Measurements from ENCODE around the gene TRIM9. TPM values are rescaled to one million over a fixed set of nuclear protein-coding genes. Genes with fewer than 3 reads are reported as not detected.

TRIM9 gene
- total and polyA plus RNA-seq, 7 donors = 0.17 to 3.3 (median 1.1) TPM

DNA sequence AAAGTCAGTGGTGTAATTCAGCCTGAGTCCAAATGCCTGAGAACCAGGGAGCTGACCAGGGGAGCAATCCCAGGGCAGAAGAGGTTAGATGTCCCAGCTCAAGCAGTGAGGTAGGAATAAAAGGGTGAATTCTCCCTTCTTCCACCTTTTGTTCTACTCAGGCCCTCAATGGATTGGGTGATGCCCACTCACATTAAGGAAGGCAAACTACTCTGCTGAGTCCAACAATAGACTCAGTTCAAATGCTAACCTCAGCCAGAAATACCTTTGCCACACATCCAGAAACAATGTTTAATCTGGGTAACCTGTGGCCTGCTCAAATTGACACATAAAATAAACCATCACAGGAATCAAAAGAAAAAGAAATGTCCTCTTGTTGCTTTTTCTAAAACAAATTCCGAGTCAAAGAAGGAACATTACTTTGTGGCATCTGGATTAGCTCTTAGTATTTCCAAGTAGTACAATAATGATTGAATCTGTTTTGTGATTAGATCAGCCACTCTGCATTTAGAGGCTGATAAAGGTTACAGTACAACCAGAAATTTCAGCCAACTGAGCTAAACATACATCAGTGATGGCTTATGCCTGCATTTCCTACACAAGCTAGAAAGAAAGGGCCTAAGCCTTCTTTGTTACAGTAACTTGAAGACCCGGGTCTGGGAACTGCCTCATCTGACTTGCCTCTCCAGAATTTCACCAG lies 43.6 kb upstream of the TRIM9 start:
- intact Hi-C loops (cut with DNase I) = no loop called here
- H3K36me3 ChIP-seq (ENCODE audit: insufficient read depth in 1 of 2, low read depth in 1 of 2) = no peaks in the 10 kb centered on the region
- H3K4me1 ChIP-seq = no peaks in the 10 kb centered on the region
- H3K27me3 ChIP-seq (ENCODE audit: insufficient read depth in 3 of 3, low read length in 2 of 3) = no peaks in the 10 kb centered on the region
- TF ChIP-seq, protein P1, sequence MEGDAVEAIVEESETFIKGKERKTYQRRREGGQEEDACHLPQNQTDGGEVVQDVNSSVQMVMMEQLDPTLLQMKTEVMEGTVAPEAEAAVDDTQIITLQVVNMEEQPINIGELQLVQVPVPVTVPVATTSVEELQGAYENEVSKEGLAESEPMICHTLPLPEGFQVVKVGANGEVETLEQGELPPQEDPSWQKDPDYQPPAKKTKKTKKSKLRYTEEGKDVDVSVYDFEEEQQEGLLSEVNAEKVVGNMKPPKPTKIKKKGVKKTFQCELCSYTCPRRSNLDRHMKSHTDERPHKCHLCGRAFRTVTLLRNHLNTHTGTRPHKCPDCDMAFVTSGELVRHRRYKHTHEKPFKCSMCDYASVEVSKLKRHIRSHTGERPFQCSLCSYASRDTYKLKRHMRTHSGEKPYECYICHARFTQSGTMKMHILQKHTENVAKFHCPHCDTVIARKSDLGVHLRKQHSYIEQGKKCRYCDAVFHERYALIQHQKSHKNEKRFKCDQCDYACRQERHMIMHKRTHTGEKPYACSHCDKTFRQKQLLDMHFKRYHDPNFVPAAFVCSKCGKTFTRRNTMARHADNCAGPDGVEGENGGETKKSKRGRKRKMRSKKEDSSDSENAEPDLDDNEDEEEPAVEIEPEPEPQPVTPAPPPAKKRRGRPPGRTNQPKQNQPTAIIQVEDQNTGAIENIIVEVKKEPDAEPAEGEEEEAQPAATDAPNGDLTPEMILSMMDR (IDR thresholded peaks at IDR 0.05) = no peak
- ATAC-seq (no peak), DNase-seq (no peak)
- no peak overlapping the region for H3K27ac ChIP-seq
- 71 to 77% (median 72%) methylated on average over 2 of the region's 2 CpGs for WGBS, 3 donors
- H3K9me3 ChIP-seq = no peaks in the 10 kb centered on the region
- no peak overlapping the region for H3K4me3 ChIP-seq

DNA sequence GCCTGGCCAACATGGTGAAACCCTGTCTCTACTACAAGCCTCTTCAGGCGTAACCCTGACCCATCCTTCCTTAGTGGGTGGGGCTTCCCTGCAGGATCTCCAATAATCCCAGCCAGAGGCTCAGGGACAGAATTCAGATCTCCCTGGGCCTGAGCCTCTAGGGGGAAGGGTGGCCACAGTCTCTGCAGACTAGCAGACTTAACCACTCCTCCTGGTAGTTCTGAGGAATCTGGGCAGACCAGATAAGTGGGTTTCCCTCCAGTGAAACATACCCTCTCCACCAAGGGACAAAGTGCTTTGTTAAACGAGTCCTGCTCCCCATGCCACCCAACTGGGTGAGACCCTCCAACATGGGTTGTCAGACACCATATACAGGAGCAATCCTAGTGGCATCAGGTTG lies 36.6 kb upstream of the TRIM9 start:
- H3K27ac ChIP-seq = no peak overlapping the region
- no peaks in the 10 kb centered on the region for H3K27me3 ChIP-seq (ENCODE audit: insufficient read depth in 3 of 3, low read length in 2 of 3)
- H3K36me3 ChIP-seq (ENCODE audit: insufficient read depth in 1 of 2, low read depth in 1 of 2) = no peaks in the 10 kb centered on the region
- ATAC-seq (no peak), DNase-seq (no peak)
- H3K4me1 ChIP-seq = no peaks in the 10 kb centered on the region
- 65 to 88% (median 72%) methylated on average over 2 of the region's 2 CpGs for WGBS, 3 donors
- no peaks in the 10 kb centered on the region for H3K9me3 ChIP-seq
- TF ChIP-seq, protein P1 (IDR thresholded peaks at IDR 0.05) = no peak
- intact Hi-C loops (cut with DNase I) = no loop called here
- no peak overlapping the region for H3K4me3 ChIP-seq

DNA sequence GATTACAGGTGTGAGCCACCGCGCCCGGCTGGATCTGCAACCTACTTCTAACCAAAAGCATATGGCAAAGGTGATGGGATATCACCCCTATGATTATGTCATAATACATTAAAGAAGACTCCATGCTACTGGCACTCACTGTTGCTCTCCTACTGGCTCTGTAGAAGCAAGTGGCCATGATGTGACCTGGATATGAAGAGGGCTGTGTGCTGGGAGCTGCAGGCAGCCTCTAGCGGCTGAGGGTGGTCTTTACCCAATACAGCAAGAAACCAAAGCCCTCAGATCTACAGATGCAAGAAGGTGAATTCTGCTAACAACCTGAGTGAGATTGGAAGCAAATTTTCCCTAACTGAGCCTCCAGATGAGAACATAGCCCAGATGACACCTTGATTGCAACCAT lies 34.2 kb upstream of the TRIM9 start:
- ATAC-seq = no peak
- H3K27me3 ChIP-seq (ENCODE audit: insufficient read depth in 3 of 3, low read length in 2 of 3) = no peaks in the 10 kb centered on the region
- no peaks in the 10 kb centered on the region for H3K4me1 ChIP-seq
- H3K9me3 ChIP-seq = no peaks in the 10 kb centered on the region
- no peaks in the 10 kb centered on the region for H3K36me3 ChIP-seq (ENCODE audit: insufficient read depth in 1 of 2, low read depth in 1 of 2)
- H3K27ac ChIP-seq = no peak overlapping the region
- DNase-seq = no peak
- TF ChIP-seq, protein P1 (IDR thresholded peaks at IDR 0.05) = no peak
- 88 to 91% (median 91%) methylated on average over 4 of the region's 4 CpGs for WGBS, 3 donors
- intact Hi-C loops (cut with DNase I) = no loop called here
- H3K4me3 ChIP-seq = no peak overlapping the region

DNA sequence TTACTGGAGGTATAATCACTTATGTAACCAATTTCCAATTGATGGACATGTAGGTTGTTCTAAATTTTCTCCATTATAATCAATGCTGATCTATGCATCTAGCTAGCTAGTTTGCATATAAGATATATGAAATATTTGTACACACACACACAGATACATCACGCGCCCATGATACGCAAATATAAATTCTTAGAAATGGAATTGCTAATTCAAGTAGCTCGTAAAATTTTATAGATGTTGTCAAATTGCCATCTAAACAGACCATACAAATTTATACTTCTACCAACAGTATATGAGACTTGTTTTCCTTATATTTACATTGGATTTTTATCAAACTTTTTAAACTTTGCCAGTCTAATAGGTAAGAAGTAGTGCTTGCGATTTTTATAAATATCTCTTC lies 29.1 kb upstream of the TRIM9 start:
- TF ChIP-seq, protein P1 (IDR thresholded peaks at IDR 0.05) = no peak

DNA sequence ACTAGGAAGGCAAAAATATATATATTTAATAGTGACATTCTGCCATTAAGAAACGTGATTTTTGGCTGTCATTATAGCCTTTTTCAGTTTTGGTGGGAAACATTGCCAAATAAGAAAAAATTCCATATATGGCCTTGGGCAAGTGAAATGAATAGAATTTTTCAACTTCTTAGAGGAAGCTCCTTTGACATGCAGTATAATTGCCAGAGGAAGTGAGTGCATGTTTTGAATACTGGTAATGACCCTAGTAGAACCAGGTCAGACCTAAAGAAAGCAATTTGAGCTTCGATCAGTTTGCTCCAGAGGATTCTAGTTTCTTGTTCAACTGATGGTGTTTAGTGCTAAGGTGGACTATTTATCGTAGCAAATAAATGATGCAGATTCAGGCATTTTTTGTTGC lies 26.2 kb upstream of the TRIM9 start:
- 52 to 58% (median 54%) methylated on average over 3 of the region's 3 CpGs for WGBS, 3 donors
- ATAC-seq = no peak
- H3K4me3 ChIP-seq = no peak overlapping the region

More for the DNA sequence above, 29.1 kb upstream of the TRIM9 start:
- H3K36me3 ChIP-seq (ENCODE audit: insufficient read depth in 1 of 2, low read depth in 1 of 2) = no peaks in the 10 kb centered on the region
- ATAC-seq = no peak
- intact Hi-C loops (cut with DNase I) = no loop called here
- H3K27ac ChIP-seq = no peak overlapping the region
- H3K4me1 ChIP-seq = no peaks in the 10 kb centered on the region
- WGBS, 3 donors = 94 to 97% (median 97%) methylated on average over 5 of the region's 5 CpGs
- DNase-seq = no peak
- no peaks in the 10 kb centered on the region for H3K9me3 ChIP-seq
- no peaks in the 10 kb centered on the region for H3K27me3 ChIP-seq (ENCODE audit: insufficient read depth in 3 of 3, low read length in 2 of 3)
- no peak overlapping the region for H3K4me3 ChIP-seq

More for the DNA sequence above, 26.2 kb upstream of the TRIM9 start:
- DNase-seq = no peak
- intact Hi-C loops (cut with DNase I) = no loop called here
- H3K27me3 ChIP-seq (ENCODE audit: insufficient read depth in 3 of 3, low read length in 2 of 3) = no peaks in the 10 kb centered on the region
- TF ChIP-seq, protein P1 (IDR thresholded peaks at IDR 0.05) = no peak
- H3K9me3 ChIP-seq = no peaks in the 10 kb centered on the region
- no peak overlapping the region for H3K27ac ChIP-seq
- H3K4me1 ChIP-seq = no peaks in the 10 kb centered on the region
- no peaks in the 10 kb centered on the region for H3K36me3 ChIP-seq (ENCODE audit: insufficient read depth in 1 of 2, low read depth in 1 of 2)
